OCI-LY7 (cell line): ENCODE measurements around the gene SND1.

Experiments used
- EZH2phosphoT487 ChIP-seq: fragments of 200-600 bp; sonication (generic); IDR thresholded peaks from 2 replicates; pipeline ENCODE4 v1.6.1; 2018; ENCODE audit warnings: low read depth, borderline replicate concordance, mild to moderate bottlenecking, mixed run types, antibody characterized with exemption, low read length, moderate library complexity, mixed read lengths
- TF ChIP-seq, protein P1 (sequence below): fragments of 200-600 bp; sonication (generic); conservative IDR thresholded peaks from 2 replicates; pipeline ENCODE4 v1.5.1; 2014; ENCODE audit warnings: mild to moderate bottlenecking, antibody characterized with exemption, low read length, moderate library complexity, mixed read lengths

DNA sequence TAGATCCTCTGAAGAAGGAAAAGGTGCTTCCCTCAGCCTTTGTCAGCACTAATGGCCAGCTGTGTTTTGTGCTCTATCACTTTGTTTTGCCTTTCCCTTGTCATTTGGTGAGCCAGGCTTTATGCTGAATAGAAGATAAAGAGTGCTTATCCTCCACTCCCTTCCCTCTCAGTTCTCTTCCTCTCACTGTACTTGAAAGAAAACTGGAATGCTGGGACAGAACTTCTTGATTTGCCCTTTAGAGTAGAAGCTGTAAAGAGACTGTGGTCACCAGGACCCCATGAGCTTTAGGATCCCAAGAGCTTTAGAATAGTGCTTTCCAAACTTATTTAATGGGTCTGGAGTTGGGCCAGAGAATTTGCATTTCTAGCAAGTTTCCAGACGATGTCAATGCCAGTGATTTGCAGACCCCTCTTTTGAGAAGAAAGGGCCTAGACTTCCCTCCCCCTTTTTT lies 297.8 kb downstream of the SND1 start:
- TF ChIP-seq, protein P1, sequence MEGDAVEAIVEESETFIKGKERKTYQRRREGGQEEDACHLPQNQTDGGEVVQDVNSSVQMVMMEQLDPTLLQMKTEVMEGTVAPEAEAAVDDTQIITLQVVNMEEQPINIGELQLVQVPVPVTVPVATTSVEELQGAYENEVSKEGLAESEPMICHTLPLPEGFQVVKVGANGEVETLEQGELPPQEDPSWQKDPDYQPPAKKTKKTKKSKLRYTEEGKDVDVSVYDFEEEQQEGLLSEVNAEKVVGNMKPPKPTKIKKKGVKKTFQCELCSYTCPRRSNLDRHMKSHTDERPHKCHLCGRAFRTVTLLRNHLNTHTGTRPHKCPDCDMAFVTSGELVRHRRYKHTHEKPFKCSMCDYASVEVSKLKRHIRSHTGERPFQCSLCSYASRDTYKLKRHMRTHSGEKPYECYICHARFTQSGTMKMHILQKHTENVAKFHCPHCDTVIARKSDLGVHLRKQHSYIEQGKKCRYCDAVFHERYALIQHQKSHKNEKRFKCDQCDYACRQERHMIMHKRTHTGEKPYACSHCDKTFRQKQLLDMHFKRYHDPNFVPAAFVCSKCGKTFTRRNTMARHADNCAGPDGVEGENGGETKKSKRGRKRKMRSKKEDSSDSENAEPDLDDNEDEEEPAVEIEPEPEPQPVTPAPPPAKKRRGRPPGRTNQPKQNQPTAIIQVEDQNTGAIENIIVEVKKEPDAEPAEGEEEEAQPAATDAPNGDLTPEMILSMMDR = no peak
- TF ChIP-seq EZH2phosphoT487 = no peak
